A549 (cell line): ENCODE measurements around the gene PLLP. TPM values are rescaled to one million over a fixed set of nuclear protein-coding genes. Genes with fewer than 3 reads are reported as not detected.

Source experiments
- ATAC-seq, 2 experiments: fragments of 200-7000 bp in 1 of 2; fragments of >200 bp in 1 of 2; cut with Nextera tagmentation in 1 of 2; cut with Tn5 transposase in 1 of 2; 3 replicates each; pipeline versions ENCODE4 v1.8.0 to v1.9.1; 2018 to 2020; ENCODE audit warnings: mild to moderate bottlenecking in 1 of 2, moderate library complexity in 1 of 2
- CTCF ChIA-PET: fragments of 300-600 bp; sonication (Branson Sonifier 250); formaldehyde crosslinking; extraction: SDS; loops from one replicate; lab custom pipeline; 2021; ENCODE audit warnings: antibody characterized with exemption, inconsistent platforms; lab: Yijun Ruan, JAX
- POLR2A ChIA-PET: fragments of 350-600 bp; formaldehyde crosslinking; extraction: SDS; loops from one replicate; lab custom pipeline; 2021; ENCODE audit warnings: antibody characterized with exemption, inconsistent platforms; lab: Yijun Ruan, JAX
- DNase-seq, 2 experiments: peaks; one replicate each; pipeline versions ENCODE4 v3.0.0 to v3.0.0-alpha.2; 2011 to 2016; ENCODE audit warnings: low read depth in 1 of 2, low spot score in 1 of 2
- FAIRE-seq: peaks from 2 replicates; lab custom pipeline; 2011; peaks lifted over from hg19 to GRCh38; lab: Jason Lieb, UNC
- H3K27ac ChIP-seq, 2 experiments: fragments of >200 bp; sonication (Bioruptor Twin); formaldehyde crosslinking; 3 replicates each; pipeline ENCODE4 v1.5.1; 2016 to 2017
- H3K4me1 ChIP-seq: fragments of >200 bp; sonication (Bioruptor Twin); formaldehyde crosslinking; 3 replicates; pipeline ENCODE4 v1.6.1; 2016
- H3K4me2 ChIP-seq: fragments of >200 bp; sonication (Bioruptor Twin); formaldehyde crosslinking; 3 replicates; pipeline ENCODE4 v1.6.1; 2016
- H3K4me3 ChIP-seq: fragments of >200 bp; sonication (Bioruptor Twin); formaldehyde crosslinking; 3 replicates; pipeline ENCODE4 v1.5.1; 2016
- H3K9me3 ChIP-seq: fragments of >200 bp; sonication (Bioruptor Twin); formaldehyde crosslinking; 3 replicates; pipeline ENCODE4 v1.6.1; 2016
- CHD4 ChIP-seq: fragments of 200-600 bp; sonication (generic); IDR thresholded peaks from 2 replicates; pipeline ENCODE4 v1.6.1; 2016; ENCODE audit warnings: antibody characterized with exemption, mild to moderate bottlenecking, borderline replicate concordance
- EHF ChIP-seq: fragments of 250-450 bp; sonication (Bioruptor Pico); IDR thresholded peaks from 2 replicates; pipeline ENCODE4 v1.5.0; 2020; ENCODE audit warnings: mild to moderate bottlenecking
- EHMT2 ChIP-seq: fragments of 200-600 bp; sonication (generic); IDR thresholded peaks from 2 replicates; pipeline ENCODE4 v1.6.1; 2016; ENCODE audit warnings: antibody characterized with exemption, low read depth, mild to moderate bottlenecking, moderate library complexity
- ESRRA ChIP-seq: fragments of 150-350 bp; IDR thresholded peaks from 2 replicates; pipeline ENCODE4 v1.6.1; 2014; ENCODE audit warnings: mild to moderate bottlenecking, low read length, borderline replicate concordance
- FOSB ChIP-seq: fragments of 250-450 bp; sonication (Bioruptor Pico); IDR thresholded peaks from 2 replicates; pipeline ENCODE4 v1.5.0; 2020; ENCODE audit warnings: mild to moderate bottlenecking, moderate library complexity
- FOXS1 ChIP-seq: fragments of 250-450 bp; sonication (Bioruptor Pico); IDR thresholded peaks from 2 replicates; pipeline ENCODE4 v1.5.0; 2020; ENCODE audit warnings: mild to moderate bottlenecking, moderate library complexity
- GATA3 ChIP-seq: IDR thresholded peaks from 2 replicates; pipeline ENCODE4 v1.6.1; 2012; ENCODE audit warnings: borderline replicate concordance
- HEYL ChIP-seq: fragments of 250-450 bp; sonication (Bioruptor Pico); IDR thresholded peaks from 2 replicates; pipeline ENCODE4 v1.8.0; 2021; ENCODE audit warnings: mild to moderate bottlenecking, moderate library complexity
- JUN ChIP-seq, 2 experiments: fragments of >200 bp; sonication (Bioruptor Twin); formaldehyde crosslinking; IDR thresholded peaks; 2 replicates in 1 of 2; 3 replicates in 1 of 2; pipeline ENCODE4 v1.6.1; 2016 to 2017
- RAD21 ChIP-seq, 2 experiments: fragments of >200 bp in 1 of 2; sonication (Bioruptor Twin) in 1 of 2; formaldehyde crosslinking in 1 of 2; IDR thresholded peaks in 1 of 2; conservative IDR thresholded peaks in 1 of 2; 2 replicates in 1 of 2; 3 replicates in 1 of 2; pipeline ENCODE4 v1.6.1; 2012 to 2018; ENCODE audit warnings: inconsistent platforms in 1 of 2
- ZFP36 ChIP-seq: fragments of 450-650 bp; IDR thresholded peaks from 2 replicates; pipeline ENCODE4 v1.6.1; 2014; ENCODE audit warnings: borderline replicate concordance; ENCODE audit not compliant: partially characterized antibody
- ZSCAN20 ChIP-seq: fragments of 250-450 bp; sonication (Bioruptor Pico); IDR thresholded peaks from 2 replicates; pipeline ENCODE4 v1.8.0; 2022; ENCODE audit warnings: mild to moderate bottlenecking, moderate library complexity
- WGBS: methylation state at CpG from one replicate; pipeline ENCODE4 v1.1.6; 2017; ENCODE audit errors: missing lambda C conversion rate; 5-methylcytosine and 5-hydroxymethylcytosine counted together
- polyA plus RNA-seq, 4 experiments: library from polyadenylated mRNA; depleted of rRNA in 3 of 4; stranded (reverse); fragments of >200 nt; fragmentation: RNase III in 1 of 4; extraction: RNeasy Plus Mini Kit Qiagen cat#74134 plus additional on column Dnase treatment in 1 of 4; gene quantifications; 2 replicates in 3 of 4; 3 replicates in 1 of 4; pipeline ENCODE4 v1.2.3, GENCODE V29; 2011 to 2017
- TF ChIP-seq, protein P1 (sequence below): fragments of >200 bp; sonication (Bioruptor Twin); formaldehyde crosslinking; IDR thresholded peaks from 3 replicates; pipeline ENCODE4 v1.5.1; 2016
- TF ChIP-seq, protein P2 (sequence below): fragments of 150-350 bp; IDR thresholded peaks from 2 replicates; pipeline ENCODE4 v1.6.1; 2014; ENCODE audit warnings: low read depth, mild to moderate bottlenecking, low read length
- TF ChIP-seq, protein P3 (sequence below): IDR thresholded peaks from 2 replicates; pipeline ENCODE4 v1.6.1; 2012

PLLP gene
- polyA plus RNA-seq, 2 of the 4 experiments (the other 2 are of a cell fraction): 1.8 to 3.3 TPM

DNA sequence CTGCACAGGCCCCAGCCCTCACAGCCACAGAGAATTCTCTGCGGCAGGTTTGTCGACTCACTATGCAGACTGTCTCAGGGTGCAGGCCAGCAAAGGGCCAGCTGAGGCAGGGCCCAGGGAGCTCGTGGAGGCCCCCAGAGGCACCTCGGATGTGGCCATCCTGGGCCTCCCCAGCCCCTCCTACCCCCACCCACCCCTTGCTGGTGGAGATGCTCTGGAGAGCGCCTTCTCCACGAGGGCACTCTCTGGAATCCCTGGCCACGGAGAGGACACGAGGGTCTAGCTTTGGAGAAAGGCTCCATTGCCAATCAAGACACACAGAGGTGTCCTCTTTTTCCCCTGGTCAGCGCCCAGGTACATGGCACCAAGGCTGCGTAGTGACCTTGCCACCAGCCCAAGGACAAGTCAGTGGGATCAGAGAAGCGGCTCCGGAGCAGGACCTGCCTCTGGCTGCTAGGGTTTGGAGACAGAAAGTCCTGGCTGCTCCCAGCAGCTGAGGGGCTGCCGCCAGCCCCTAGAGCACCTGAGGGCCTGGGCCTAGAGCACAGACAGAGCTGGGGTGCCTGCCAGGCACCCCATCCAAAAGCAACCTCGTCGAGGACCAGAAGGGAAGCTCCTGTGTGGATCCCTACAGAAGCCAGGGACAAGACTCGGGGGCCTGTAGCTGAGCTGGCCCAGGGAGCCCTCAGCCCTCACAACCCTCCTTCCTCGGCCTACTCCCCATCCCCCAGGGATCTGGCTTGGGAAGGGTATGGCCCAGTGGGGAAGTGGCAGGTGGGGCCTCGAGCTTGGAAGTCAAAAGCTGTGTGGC is 20.7 kb downstream of the PLLP start (continued):
- no peak for TF ChIP-seq GATA3
- TF ChIP-seq, all 56 proteins: peak for 0

DNA sequence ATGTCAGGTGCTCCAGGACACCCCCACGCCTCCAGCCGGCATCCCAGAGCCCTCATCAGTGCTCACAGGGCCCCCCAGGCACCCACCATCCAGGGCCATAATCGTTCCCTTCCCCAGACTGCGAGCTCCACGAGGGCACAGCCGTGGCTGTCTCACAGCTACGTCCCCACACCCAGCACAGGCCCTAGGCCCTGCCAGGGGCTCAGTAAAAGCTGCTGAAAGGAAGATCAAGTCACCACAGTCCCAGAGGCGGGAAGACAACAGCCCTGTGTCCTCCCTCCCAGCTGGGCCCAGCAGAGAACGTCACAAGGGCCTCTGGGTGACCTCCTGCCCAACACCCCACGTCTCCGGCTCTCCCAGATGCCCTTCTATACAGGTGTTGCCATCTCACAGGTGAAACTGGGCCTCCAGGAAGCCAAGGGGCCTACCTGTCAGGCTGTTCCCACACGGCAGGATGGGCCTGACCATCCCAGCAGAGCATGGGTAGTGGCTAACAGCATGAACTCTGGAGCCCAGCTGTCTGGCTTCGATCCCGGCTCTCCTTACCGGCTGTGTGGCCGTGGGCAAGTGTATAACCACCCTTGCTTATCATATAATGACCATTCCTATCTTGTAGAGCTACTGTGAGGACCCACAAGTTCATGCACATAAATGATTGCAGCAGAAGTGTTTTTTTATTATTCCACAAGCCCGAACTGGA is 21.5 kb downstream of the PLLP start:
- WGBS: 74% methylated on average over 17 of the region's 17 CpGs
- DNase-seq (no peak), FAIRE-seq (no peak), ATAC-seq (no peak)
- CTCF ChIA-PET: interaction anchor here (1.0 to 1.4 kb wide), 2 partner anchors 15 to 16 kb away, joined by 3 read pairs; no protein-coding TSS in a partner anchor
- peaks cover 9% of the 10 kb centered on the region; the same call in 2 of the 3 replicates for H3K4me1 ChIP-seq
- TF ChIP-seq JUN (IDR thresholded peaks at IDR 0.05) (no peak), EHMT2 (no peak), ZFP36 (no peak), ESRRA (no peak), FOSB (CRISPR knock-in tag) (no peak), CHD4 (no peak), FOXS1 (CRISPR knock-in tag) (no peak), RAD21 (conservative IDR thresholded peaks at IDR 0.05 in 1 of 2, IDR thresholded peaks at IDR 0.05 in 1 of 2) (no peak), HEYL (CRISPR knock-in tag) (no peak), EHF (CRISPR knock-in tag) (no peak)
- TF ChIP-seq, protein P1, sequence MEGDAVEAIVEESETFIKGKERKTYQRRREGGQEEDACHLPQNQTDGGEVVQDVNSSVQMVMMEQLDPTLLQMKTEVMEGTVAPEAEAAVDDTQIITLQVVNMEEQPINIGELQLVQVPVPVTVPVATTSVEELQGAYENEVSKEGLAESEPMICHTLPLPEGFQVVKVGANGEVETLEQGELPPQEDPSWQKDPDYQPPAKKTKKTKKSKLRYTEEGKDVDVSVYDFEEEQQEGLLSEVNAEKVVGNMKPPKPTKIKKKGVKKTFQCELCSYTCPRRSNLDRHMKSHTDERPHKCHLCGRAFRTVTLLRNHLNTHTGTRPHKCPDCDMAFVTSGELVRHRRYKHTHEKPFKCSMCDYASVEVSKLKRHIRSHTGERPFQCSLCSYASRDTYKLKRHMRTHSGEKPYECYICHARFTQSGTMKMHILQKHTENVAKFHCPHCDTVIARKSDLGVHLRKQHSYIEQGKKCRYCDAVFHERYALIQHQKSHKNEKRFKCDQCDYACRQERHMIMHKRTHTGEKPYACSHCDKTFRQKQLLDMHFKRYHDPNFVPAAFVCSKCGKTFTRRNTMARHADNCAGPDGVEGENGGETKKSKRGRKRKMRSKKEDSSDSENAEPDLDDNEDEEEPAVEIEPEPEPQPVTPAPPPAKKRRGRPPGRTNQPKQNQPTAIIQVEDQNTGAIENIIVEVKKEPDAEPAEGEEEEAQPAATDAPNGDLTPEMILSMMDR: no peak
- no peaks in the 10 kb centered on the region for H3K9me3 ChIP-seq
- no peak overlapping the region for H3K4me3 ChIP-seq
- POLR2A ChIA-PET: interaction anchor here (1.6 kb wide), 1 partner anchor 18 kb away, joined by 5 read pairs; the partner anchor contains the start of gene ARL2BP
- H3K4me2 ChIP-seq: no peak overlapping the region
- H3K27ac ChIP-seq: no peak overlapping the region; a peak in 1 of 6 replicates

DNA sequence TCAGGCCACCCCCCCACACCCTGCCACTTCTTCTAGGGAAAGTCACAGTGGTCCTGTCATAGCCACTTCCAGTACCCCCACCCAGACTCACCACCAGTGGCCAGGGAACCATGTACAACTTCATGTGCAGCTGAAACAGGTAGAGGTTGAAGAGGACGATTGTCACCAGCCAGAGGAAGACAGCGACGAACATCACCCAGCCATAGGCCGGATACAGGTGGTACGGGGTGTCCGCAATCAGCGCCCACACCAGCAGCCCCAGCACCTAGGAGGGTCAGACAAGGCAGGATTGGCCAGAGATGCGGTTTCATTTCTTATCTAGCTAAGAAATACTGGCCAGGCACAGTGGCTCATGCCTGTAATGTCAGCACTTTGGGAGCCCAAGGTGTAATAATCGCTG is 22.7 kb downstream of the PLLP start:
- CTCF ChIA-PET: no interaction called here
- Histone ChIP-seq H3K4me3 (no peak overlapping the region), H3K4me1 (peaks cover 9% of the 10 kb centered on the region; the same call in 2 of the 3 replicates), H3K27ac (no peak overlapping the region), H3K9me3 (no peaks in the 10 kb centered on the region), H3K4me2 (no peak overlapping the region)
- FAIRE-seq (no peak), DNase-seq (no peak), ATAC-seq (no peak)
- TF ChIP-seq, protein P2, sequence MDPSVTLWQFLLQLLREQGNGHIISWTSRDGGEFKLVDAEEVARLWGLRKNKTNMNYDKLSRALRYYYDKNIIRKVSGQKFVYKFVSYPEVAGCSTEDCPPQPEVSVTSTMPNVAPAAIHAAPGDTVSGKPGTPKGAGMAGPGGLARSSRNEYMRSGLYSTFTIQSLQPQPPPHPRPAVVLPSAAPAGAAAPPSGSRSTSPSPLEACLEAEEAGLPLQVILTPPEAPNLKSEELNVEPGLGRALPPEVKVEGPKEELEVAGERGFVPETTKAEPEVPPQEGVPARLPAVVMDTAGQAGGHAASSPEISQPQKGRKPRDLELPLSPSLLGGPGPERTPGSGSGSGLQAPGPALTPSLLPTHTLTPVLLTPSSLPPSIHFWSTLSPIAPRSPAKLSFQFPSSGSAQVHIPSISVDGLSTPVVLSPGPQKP: no peak
- TF ChIP-seq ZSCAN20 (CRISPR knock-in tag) (no peak), ZFP36 (no peak)
- TF ChIP-seq, protein P3, sequence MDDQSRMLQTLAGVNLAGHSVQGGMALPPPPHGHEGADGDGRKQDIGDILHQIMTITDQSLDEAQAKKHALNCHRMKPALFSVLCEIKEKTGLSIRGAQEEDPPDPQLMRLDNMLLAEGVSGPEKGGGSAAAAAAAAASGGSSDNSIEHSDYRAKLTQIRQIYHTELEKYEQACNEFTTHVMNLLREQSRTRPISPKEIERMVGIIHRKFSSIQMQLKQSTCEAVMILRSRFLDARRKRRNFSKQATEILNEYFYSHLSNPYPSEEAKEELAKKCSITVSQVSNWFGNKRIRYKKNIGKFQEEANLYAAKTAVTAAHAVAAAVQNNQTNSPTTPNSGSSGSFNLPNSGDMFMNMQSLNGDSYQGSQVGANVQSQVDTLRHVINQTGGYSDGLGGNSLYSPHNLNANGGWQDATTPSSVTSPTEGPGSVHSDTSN: no peak
- POLR2A ChIA-PET: no interaction called here
- WGBS: 90% methylated on average over 4 of the region's 9 CpGs
